H1 (cell line): ENCODE measurements around the gene FLRT1. TPM values are rescaled to one million over a fixed set of nuclear protein-coding genes. Genes with fewer than 3 reads are reported as not detected.

Experiments used
- CTCF ChIA-PET: fragments of 300-600 bp; sonication (Branson Sonifier 250); formaldehyde crosslinking; loops from one replicate; lab custom pipeline; 2021; ENCODE audit not compliant: partially characterized antibody; lab: Charles Lee
- POLR2A ChIA-PET: fragments of 300-600 bp; sonication (Branson Sonifier 250); formaldehyde crosslinking; loops from one replicate; lab custom pipeline; 2021; ENCODE audit warnings: inconsistent platforms; ENCODE audit not compliant: partially characterized antibody; lab: Charles Lee
- DNase-seq, 2 experiments: peaks; one replicate each; pipeline versions ENCODE4 v3.0.0 to v3.0.0-alpha.2; 2010 to 2022; ENCODE audit warnings: low spot score in 2 of 2, low read depth in 1 of 2, mixed read lengths in 1 of 2
- FAIRE-seq: peaks from 2 replicates; lab custom pipeline; 2011; peaks lifted over from hg19 to GRCh38; lab: Jason Lieb, UNC
- H2AFZ ChIP-seq: 2 replicates; pipeline ENCODE4 v1.8.1; 2012; ENCODE audit warnings: low read length, inconsistent platforms
- H2AK5ac ChIP-seq: 2 replicates; pipeline ENCODE4 v1.6.1; 2013; ENCODE audit warnings: low read depth, low read length
- H2BK120ac ChIP-seq: replicated peaks from 2 replicates; pipeline ENCODE3; 2013; ENCODE audit warnings: low read depth, low read length, inconsistent platforms
- H2BK12ac ChIP-seq: 2 replicates; pipeline ENCODE4 v1.6.1; 2013; ENCODE audit warnings: low read depth, low read length
- H2BK15ac ChIP-seq: 2 replicates; pipeline ENCODE4 v1.6.1; 2013; ENCODE audit warnings: low read length
- H2BK20ac ChIP-seq: 2 replicates; pipeline ENCODE4 v1.6.1; 2013; ENCODE audit warnings: low read length
- H2BK5ac ChIP-seq: 2 replicates; pipeline ENCODE4 v1.6.1; 2013; ENCODE audit warnings: low read depth, low read length
- H3K14ac ChIP-seq: 2 replicates; pipeline ENCODE4 v1.6.1; 2013; ENCODE audit warnings: inconsistent platforms; ENCODE audit not compliant: insufficient read length
- H3K18ac ChIP-seq: 2 replicates; pipeline ENCODE4 v1.6.1; 2013; ENCODE audit warnings: low read length; ENCODE audit errors: extremely low read depth
- H3K23ac ChIP-seq: 2 replicates; pipeline ENCODE4 v1.6.1; 2013; ENCODE audit warnings: inconsistent platforms; ENCODE audit not compliant: insufficient read length
- H3K23me2 ChIP-seq: 2 replicates; pipeline ENCODE4 v1.6.1; 2013; ENCODE audit warnings: low read depth, low read length
- H3K27ac ChIP-seq: 2 replicates; pipeline ENCODE4 v1.6.1; 2011; ENCODE audit warnings: low read depth, low read length, inconsistent platforms
- H3K27me3 ChIP-seq, 4 experiments: replicated peaks in 1 of 4; 1 replicate in 1 of 4; 2 replicates in 3 of 4; pipeline versions ENCODE4 v1.6.1 to v1.8.1; 2011 to 2013; ENCODE audit warnings: low read length in 3 of 4, mild to moderate bottlenecking in 3 of 4, inconsistent platforms in 2 of 4, mixed read lengths in 2 of 4, moderate library complexity in 1 of 4; ENCODE audit not compliant: control insufficient read depth in 3 of 4, insufficient read depth in 3 of 4; ENCODE audit errors: extremely low read depth in 1 of 4
- H3K36me3 ChIP-seq, 4 experiments: 2 replicates each; pipeline versions ENCODE4 v1.6.1 to v1.8.1; 2011 to 2013; ENCODE audit warnings: mild to moderate bottlenecking in 4 of 4, low read length in 3 of 4, moderate library complexity in 2 of 4, control low read depth in 1 of 4, inconsistent platforms in 1 of 4; ENCODE audit not compliant: insufficient read depth in 4 of 4, control insufficient read depth in 2 of 4
- H3K4ac ChIP-seq: replicated peaks from 2 replicates; pipeline ENCODE3; 2013; ENCODE audit warnings: low read length, low read depth, mixed read lengths, inconsistent platforms; ENCODE audit not compliant: insufficient read length
- H3K4me1 ChIP-seq, 4 experiments: replicated peaks in 1 of 4; 1 replicate in 1 of 4; 2 replicates in 3 of 4; pipeline versions ENCODE4 v1.6.1 to v1.8.1; 2011 to 2013; ENCODE audit warnings: low read length in 3 of 4, inconsistent platforms in 2 of 4, mixed read lengths in 1 of 4; ENCODE audit not compliant: insufficient read depth in 4 of 4, control insufficient read depth in 3 of 4
- H3K4me2 ChIP-seq, 2 experiments: 2 replicates each; pipeline versions ENCODE4 v1.6.1 to v1.8.1; 2011 to 2013; ENCODE audit warnings: low read depth in 2 of 2, low read length in 2 of 2, control low read depth in 1 of 2, inconsistent platforms in 1 of 2, mild to moderate bottlenecking in 1 of 2; ENCODE audit not compliant: insufficient read depth in 1 of 2
- H3K4me3 ChIP-seq, 4 experiments: fragments of 200-600, 300-600 bp in 1 of 4; sonication (generic), shearing (Covaris generic), sonication (Bioruptor Twin) in 1 of 4; 2 replicates each; pipeline versions ENCODE4 v1.5.1 to v1.8.1; 2011 to 2016; ENCODE audit warnings: low read length in 4 of 4, low read depth in 3 of 4, control low read depth in 2 of 4, inconsistent platforms in 2 of 4, mild to moderate bottlenecking in 2 of 4, mixed read lengths in 1 of 4, moderate library complexity in 1 of 4; ENCODE audit not compliant: insufficient read depth in 2 of 4; ENCODE audit errors: extremely low read depth in 1 of 4
- H3K56ac ChIP-seq: replicated peaks from 2 replicates; pipeline ENCODE3; 2013; ENCODE audit warnings: low read depth, mild to moderate bottlenecking, mixed read lengths, low read length, inconsistent platforms; ENCODE audit not compliant: insufficient read length
- H3K79me1 ChIP-seq: 2 replicates; pipeline ENCODE4 v1.6.1; 2013; ENCODE audit warnings: low read depth, low read length, control low read depth
- H3K79me2 ChIP-seq, 2 experiments: 2 replicates each; pipeline versions ENCODE4 v1.6.1 to v1.8.1; 2012 to 2013; ENCODE audit warnings: low read length in 2 of 2, mild to moderate bottlenecking in 2 of 2, inconsistent platforms in 1 of 2; ENCODE audit not compliant: insufficient read depth in 2 of 2, control insufficient read depth in 1 of 2
- H3K9ac ChIP-seq, 4 experiments: replicated peaks in 1 of 4; 1 replicate in 1 of 4; 2 replicates in 3 of 4; pipeline versions ENCODE4 v1.6.1 to v1.8.1; 2011 to 2013; ENCODE audit warnings: low read depth in 3 of 4, low read length in 3 of 4, control low read depth in 2 of 4, mild to moderate bottlenecking in 2 of 4, moderate library complexity in 2 of 4, inconsistent platforms in 1 of 4; ENCODE audit errors: extremely low read depth in 1 of 4
- H3K9me3 ChIP-seq, 2 experiments: 2 replicates each; pipeline versions ENCODE4 v1.6.1 to v1.8.1; 2012 to 2013; ENCODE audit warnings: mild to moderate bottlenecking in 2 of 2, moderate library complexity in 2 of 2, control low read depth in 1 of 2, inconsistent platforms in 1 of 2, low read depth in 1 of 2, low read length in 1 of 2, mixed read lengths in 1 of 2; ENCODE audit not compliant: insufficient read depth in 2 of 2
- H4K20me1 ChIP-seq, 2 experiments: replicated peaks in 1 of 2; 2 replicates each; pipeline versions ENCODE3 to v1.8.1; 2011 to 2013; ENCODE audit warnings: inconsistent platforms in 2 of 2, low read length in 2 of 2, mild to moderate bottlenecking in 1 of 2; ENCODE audit not compliant: insufficient read depth in 2 of 2, control insufficient read depth in 1 of 2
- H4K5ac ChIP-seq: 2 replicates; pipeline ENCODE4 v1.6.1; 2013; ENCODE audit warnings: low read length, low read depth, mixed read lengths, inconsistent platforms; ENCODE audit not compliant: insufficient read length
- H4K8ac ChIP-seq: 2 replicates; pipeline ENCODE4 v1.8.0; 2013; ENCODE audit warnings: mild to moderate bottlenecking, moderate library complexity, low read length, inconsistent platforms; ENCODE audit not compliant: insufficient read depth; ENCODE audit errors: extremely low read depth
- H4K91ac ChIP-seq: replicated peaks from 2 replicates; pipeline ENCODE3; 2013; ENCODE audit warnings: low read length, mixed read lengths, inconsistent platforms; ENCODE audit not compliant: insufficient read length
- ASH2L ChIP-seq: fragments of 200-600, 300-600 bp; sonication (generic); IDR thresholded peaks from one replicate; pipeline ENCODE4 v1.7.1; 2017; ENCODE audit warnings: low read length
- CTBP2 ChIP-seq: IDR thresholded peaks from 2 replicates; pipeline ENCODE4 v1.7.0; 2011; ENCODE audit warnings: borderline replicate concordance, mild to moderate bottlenecking, moderate library complexity, mixed read lengths, low read length; ENCODE audit not compliant: insufficient read depth, insufficient read length
- HDAC6 ChIP-seq: IDR thresholded peaks from one replicate; pipeline ENCODE4 v1.7.1; 2012; ENCODE audit warnings: low read depth, mild to moderate bottlenecking, inconsistent platforms, low read length, moderate library complexity
- SIN3A ChIP-seq, 2 experiments: IDR thresholded peaks in 1 of 2; conservative IDR thresholded peaks in 1 of 2; 2 replicates each; pipeline ENCODE4 v1.6.1; 2011 to 2012; ENCODE audit warnings: low read length in 2 of 2, improper control_type of control experiment in 1 of 2, low read depth in 1 of 2, mild to moderate bottlenecking in 1 of 2
- WGBS, 2 experiments: shearing (Covaris generic) in 1 of 2; methylation state at CpG; one replicate each; pipeline versions ENCODE4 v1.1.6 to v1.1.7; 2013 to 2015; ENCODE audit warnings: low lambda C conversion rate in 2 of 2, mixed read lengths in 2 of 2, inconsistent platforms in 1 of 2, low coverage in 1 of 2, missing lambda C conversion rate in 1 of 2; ENCODE audit not compliant: insufficient replicate concordance in 2 of 2, insufficient coverage in 1 of 2, insufficient read length in 1 of 2; ENCODE audit errors: extremely low coverage in 1 of 2, missing lambda C conversion rate in 1 of 2; 5-methylcytosine and 5-hydroxymethylcytosine counted together
- polyA plus RNA-seq, 7 experiments: library from polyadenylated mRNA; depleted of rRNA in 3 of 7; stranded (reverse) in 5 of 7; unstranded in 2 of 7; fragments of >200 nt in 5 of 7; fragments of 200-250 nt in 2 of 7; gene quantifications; 1 replicate in 5 of 7; 2 replicates in 1 of 7; 4 replicates in 1 of 7; pipeline versions ENCODE4 v1.2.1 to v1.2.3, GENCODE V29; 2011 to 2013; ENCODE audit warnings: missing spikeins in 2 of 7, mixed read lengths in 2 of 7
- total RNA-seq: library from RNA; stranded (reverse); fragmentation: NEBNext Ultra II Directional; extraction: Animal tissue kit (Norgen Biotek cat#: 25700); gene quantifications from 2 replicates; pipeline ENCODE4 v1.2.1, GENCODE V29; 2021

FLRT1 gene
- total and polyA plus RNA-seq, 2 of the 8 experiments (the other 6 are each of a cell fraction or from before 2014, with no cell fraction given), result 0.14 to 0.28 TPM

DNA sequence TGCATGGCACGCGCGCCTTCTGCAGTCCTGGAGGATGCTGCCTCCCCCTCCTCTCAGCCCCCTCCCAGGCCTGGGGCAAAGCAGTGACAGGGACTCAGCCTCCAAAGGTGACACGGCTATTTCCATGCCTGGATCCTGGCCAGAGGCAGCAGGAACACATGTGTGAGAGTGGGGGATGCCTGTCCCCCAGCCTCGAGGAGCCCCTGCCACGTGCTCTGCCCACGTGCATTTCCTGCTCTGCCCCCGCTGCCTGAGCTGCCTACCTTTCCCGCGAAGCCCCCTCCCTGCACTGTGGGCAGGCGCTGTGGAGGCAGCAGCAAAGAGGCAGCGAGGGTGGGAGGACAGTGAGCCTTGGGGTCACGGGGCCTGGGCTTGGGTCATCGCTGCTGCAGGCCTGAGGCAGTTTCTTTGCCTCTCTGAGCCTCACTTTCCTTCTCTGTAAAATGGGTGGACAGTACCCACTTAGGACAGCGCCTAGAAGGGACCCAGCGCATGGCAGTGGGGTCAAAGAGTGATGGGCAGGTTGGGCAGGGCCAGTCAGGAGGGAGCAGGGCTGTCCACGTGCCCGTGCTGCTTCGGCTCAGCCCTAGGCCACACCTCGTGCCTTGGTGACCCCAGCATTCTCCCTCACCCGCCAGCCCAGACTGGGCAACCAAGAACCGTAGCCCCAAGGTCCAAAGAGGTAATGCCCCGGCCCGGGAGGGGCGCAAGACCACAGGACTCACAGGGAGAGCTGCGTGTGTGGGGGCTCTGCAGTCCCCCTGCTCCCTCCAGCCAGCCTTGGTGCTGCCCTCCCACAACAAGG, 48.6 kb downstream of the FLRT1 start:
- CTCF ChIA-PET, result interaction anchor here (0.6 to 3.8 kb wide), 7 partner anchors 11 to 238 kb away, joined by 3 to 16 read pairs (median 4); no protein-coding TSS in a partner anchor
- H3K9ac ChIP-seq, result no peak overlapping the region
- FAIRE-seq, result no peak

More for the DNA sequence above, 48.6 kb downstream of the FLRT1 start:
- TF ChIP-seq SIN3A (conservative IDR thresholded peaks at IDR 0.05 in 1 of 2, IDR thresholded peaks at IDR 0.05 in 1 of 2; ENCODE audit: low read depth in 1 of 2, low read length in 2 of 2), result no peak
- TF ChIP-seq CTBP2, result no peak
- no peak for TF ChIP-seq ASH2L
- TF ChIP-seq HDAC6, result no peak
- 93% methylated on average over 22 of the region's 26 CpGs; no CpG with 5 or more reads in 1 of the 2 experiments for WGBS, 2 experiments
- Histone ChIP-seq H3K27ac (no peak overlapping the region), H4K91ac (no peak overlapping the region), H3K4me2 (no peak overlapping the region), H3K36me3 (no peaks in the 10 kb centered on the region), H2BK20ac (no peak overlapping the region), H2BK120ac (no peak overlapping the region), H3K9me3 (no peaks in the 10 kb centered on the region), H3K79me1 (no peaks in the 10 kb centered on the region), H3K56ac (no peak overlapping the region), H3K14ac (no peak overlapping the region), H4K20me1 (peaks cover 9 to 24% of the 10 kb centered on the region in 2 experiments), H2BK15ac (no peak overlapping the region), H3K23ac (no peak overlapping the region), H3K4me3 (no peak overlapping the region), H2BK5ac (no peak overlapping the region), H3K18ac (no peak overlapping the region), H3K4ac (no peak overlapping the region), H2BK12ac (no peak overlapping the region), H2AFZ (no peak overlapping the region), H3K4me1 (no peaks in the 10 kb centered on the region; a peak in 2 of 7 replicates), H3K27me3 (peaks cover 2 to 68% (median 38%) of the 10 kb centered on the region in 4 experiments), H2AK5ac (no peak overlapping the region), H4K5ac (no peak overlapping the region), H3K23me2 (no peaks in the 10 kb centered on the region), H4K8ac (no peak overlapping the region; the same call in 1 of the 2 replicates), H3K79me2 (no peaks in the 10 kb centered on the region)
- POLR2A ChIA-PET, result no interaction called here
- no peak for DNase-seq
